Pancreas (tissue), 10 donors: ENCODE measurements around the gene CDK14. TPM values are rescaled to one million over a fixed set of nuclear protein-coding genes. Genes with fewer than 3 reads are reported as not detected.

Experiments
- ATAC-seq, 4 donors: fragments of 200-7000 bp; cut with Tn5 transposase; one replicate each; pipeline versions ENCODE4 v1.8.0 to v1.9.1; 2020; ENCODE audit warnings: mild to moderate bottlenecking in 4 of 4, moderate library complexity in 4 of 4
- DNase-seq, 6 donors: peaks; one replicate each; pipeline ENCODE4 v3.0.0-alpha.2; 2020
- FAIRE-seq: peaks from 2 replicates; lab custom pipeline; 2012; peaks lifted over from hg19 to GRCh38; lab: Jason Lieb, UNC
- H3K27ac ChIP-seq, 4 donors: fragments of 200-600 bp; sonication (generic); 1 replicate in 3 of 4; 2 replicates in 1 of 4; pipeline versions ENCODE4 v1.5.0 to v1.8.0; 2020
- H3K27me3 ChIP-seq, 4 donors: fragments of 200-600 bp; one replicate each; pipeline ENCODE4 v1.8.0; 2021
- H3K36me3 ChIP-seq, 3 donors: fragments of 200-600 bp; sonication (generic) in 1 of 3; one replicate each; pipeline versions ENCODE4 v1.5.0 to v1.8.0; 2020 to 2021
- H3K4me1 ChIP-seq, 3 donors: fragments of 200-600 bp; one replicate each; pipeline ENCODE4 v1.8.0; 2021
- H3K4me3 ChIP-seq, 4 donors: fragments of 200-600 bp; sonication (generic) in 2 of 4; one replicate each; pipeline versions ENCODE4 v1.5.0 to v1.8.0; 2020 to 2021
- H3K9me3 ChIP-seq, 4 donors: fragments of 200-600 bp; one replicate each; pipeline ENCODE4 v1.8.0; 2021
- CTCF ChIP-seq, 4 donors: fragments of 200-600 bp; sonication (generic) in 3 of 4; IDR thresholded peaks; one replicate each; pipeline versions ENCODE4 v1.5.0 to v1.8.0; 2021; ENCODE audit warnings: antibody characterized with exemption in 4 of 4
- WGBS, 2 donors: extraction: QIAGEN DNeasy Blood & Tissue Kit; methylation state at CpG; one replicate each; pipeline ENCODE4 v1.1.7; 2013; 5-methylcytosine and 5-hydroxymethylcytosine counted together
- intact Hi-C, 3 donors: fragments of 100-400 bp; cut with DNase I; formaldehyde crosslinking; loops; one replicate each; pipeline versions ENCODE4 v1.11.1 to v1.14.2; 2022
- polyA plus RNA-seq, 2 donors: library from polyadenylated mRNA; stranded (reverse); fragments of 200-250 nt; gene quantifications; one replicate each; pipeline ENCODE4 v1.2.3, GENCODE V29; 2013
- total RNA-seq, 6 donors: library from RNA; stranded (reverse); fragmentation: NEBNext Ultra II Directional in 4 of 6; extraction: Animal tissue kit (Norgen Biotek cat#: 25700) in 4 of 6; gene quantifications; one replicate each; pipeline versions ENCODE4 v1.2.1 to v1.2.4, GENCODE V29; 2021 to 2023
- donor health status: healthy with polysubstance abuse.
- donor health status: DM: no; HTN: no; CAD: no; lungs with moderate emphysema.
- donor health status: DM: no; HTN: no; CAD: no.
- donor health status: control.
- donor health status: control.
- donor health status: Bipolar disorder and iron deficiency.
- donor health status: DM: yes; HTN: yes; CAD: no.
- donor health status: DM: no; HTN: no; CAD: no.
- donor health status: DM: no; HTN: no; CAD: no.
- donor health status: DM: yes; HTN: yes; CAD: no.

The CDK14 gene
- total and polyA plus RNA-seq, 8 donors: 4.5 to 48.3 (median 24.7) TPM

DNA sequence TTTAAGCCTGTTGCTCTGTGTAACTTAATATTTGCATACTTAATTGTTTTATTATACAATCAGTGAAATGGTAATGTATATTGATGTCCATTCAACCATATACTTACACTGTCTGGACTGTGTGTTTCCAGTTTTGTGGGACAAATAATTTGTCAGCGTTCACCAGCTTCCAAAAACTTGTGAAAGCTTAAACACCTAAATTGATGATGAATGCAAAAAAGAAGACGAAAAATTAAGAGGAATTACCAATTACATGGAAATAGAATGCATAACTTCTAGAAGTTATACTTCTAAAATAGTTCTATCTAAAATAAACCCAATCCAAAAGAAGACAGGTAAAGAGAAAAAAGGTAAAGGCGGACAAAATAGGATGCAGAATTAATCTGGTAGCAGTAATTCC is 513.1 kb downstream of the CDK14 start:
- TF ChIP-seq CTCF (IDR thresholded peaks at IDR 0.05): no peak
- Histone ChIP-seq H3K27me3 (no peaks in the 10 kb centered on the region), H3K36me3 (peaks cover 0 to 6% (median 0%) of the 10 kb centered on the region in 3 donors), H3K27ac (no peak overlapping the region), H3K9me3 (no peaks in the 10 kb centered on the region), H3K4me3 (no peak overlapping the region), H3K4me1 (no peaks in the 10 kb centered on the region)
- no peak for FAIRE-seq
- intact Hi-C loops: no loop called here
- no peak for DNase-seq
- ATAC-seq: no peak
- WGBS, 2 donors: 98 to 99% methylated on average over 3 of the region's 3 CpGs

GRCh38 chr7:91112902-91113341 is 516.8 kb downstream of the CDK14 start:
- Histone ChIP-seq H3K27me3 (no peaks in the 10 kb centered on the region), H3K9me3 (no peaks in the 10 kb centered on the region), H3K4me3 (no peak overlapping the region), H3K27ac (no peak overlapping the region), H3K4me1 (no peaks in the 10 kb centered on the region), H3K36me3 (peaks cover 0 to 6% (median 0%) of the 10 kb centered on the region in 3 donors)
- DNase-seq (no peak), ATAC-seq (no peak), FAIRE-seq (no peak)
- intact Hi-C loops: no loop called here
- WGBS, 2 donors: 87 to 90% methylated on average over 2 of the region's 2 CpGs
- TF ChIP-seq CTCF (IDR thresholded peaks at IDR 0.05): no peak

DNA sequence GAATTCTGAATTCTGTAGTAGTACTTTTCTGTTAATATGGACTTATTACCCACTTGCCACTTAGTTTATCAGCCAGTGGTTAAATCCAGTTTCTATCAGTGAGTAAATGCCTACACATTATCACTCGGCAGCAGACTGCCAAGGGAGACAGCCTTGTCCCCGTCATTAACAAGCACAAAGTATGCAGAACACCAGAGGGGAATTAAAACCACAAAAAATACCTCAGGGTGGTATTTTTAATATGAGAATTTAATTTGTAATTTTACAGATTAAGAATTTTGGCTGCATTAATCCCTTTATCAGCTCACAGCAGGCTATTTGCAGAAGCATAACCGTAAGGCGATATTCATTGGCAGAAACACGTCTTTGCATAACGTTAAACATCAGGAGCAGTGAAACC is 518.1 kb downstream of the CDK14 start:
- FAIRE-seq (no peak), ATAC-seq (no peak), DNase-seq (no peak)
- Histone ChIP-seq H3K27me3 (no peaks in the 10 kb centered on the region), H3K4me1 (no peaks in the 10 kb centered on the region), H3K27ac (no peak overlapping the region), H3K36me3 (peaks cover 0 to 9% (median 6%) of the 10 kb centered on the region in 3 donors), H3K4me3 (no peak overlapping the region), H3K9me3 (no peaks in the 10 kb centered on the region)
- intact Hi-C loops: no loop called here
- TF ChIP-seq CTCF (IDR thresholded peaks at IDR 0.05): no peak
- 90% methylated on average over 6 of the region's 6 CpGs for WGBS, 2 donors

DNA sequence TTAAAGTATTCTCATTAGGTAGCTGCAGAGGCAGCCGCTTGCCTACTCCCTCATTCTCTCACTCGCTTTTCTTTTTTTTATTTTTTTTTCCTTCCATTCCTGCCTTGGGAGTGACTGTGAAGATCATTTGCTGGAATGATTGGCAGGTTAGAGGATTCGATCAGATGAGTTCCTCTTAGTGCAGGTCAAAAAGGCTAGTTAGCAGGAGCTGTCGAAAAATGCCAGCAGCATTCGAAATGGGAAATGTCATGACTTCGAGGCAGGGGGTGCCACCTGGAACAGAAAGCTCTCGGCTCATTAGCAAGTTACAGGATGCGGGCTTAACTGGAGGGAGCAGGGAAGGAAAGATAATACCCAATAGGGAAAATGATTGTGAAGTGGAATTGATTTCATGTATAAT is 530.6 kb downstream of the CDK14 start:
- intact Hi-C loops: no loop called here
- no peaks in the 10 kb centered on the region for H3K36me3 ChIP-seq
- H3K4me3 ChIP-seq: no peak overlapping the region
- FAIRE-seq (no peak), ATAC-seq (no peak), DNase-seq (no peak)
- no peak for TF ChIP-seq CTCF (IDR thresholded peaks at IDR 0.05)
- 82 to 85% methylated on average over 8 of the region's 8 CpGs for WGBS, 2 donors
- H3K27ac ChIP-seq: no peak overlapping the region
- H3K27me3 ChIP-seq: no peaks in the 10 kb centered on the region
- peaks cover 0 to 8% (median 0%) of the 10 kb centered on the region in 3 donors for H3K4me1 ChIP-seq
- H3K9me3 ChIP-seq: no peaks in the 10 kb centered on the region

DNA sequence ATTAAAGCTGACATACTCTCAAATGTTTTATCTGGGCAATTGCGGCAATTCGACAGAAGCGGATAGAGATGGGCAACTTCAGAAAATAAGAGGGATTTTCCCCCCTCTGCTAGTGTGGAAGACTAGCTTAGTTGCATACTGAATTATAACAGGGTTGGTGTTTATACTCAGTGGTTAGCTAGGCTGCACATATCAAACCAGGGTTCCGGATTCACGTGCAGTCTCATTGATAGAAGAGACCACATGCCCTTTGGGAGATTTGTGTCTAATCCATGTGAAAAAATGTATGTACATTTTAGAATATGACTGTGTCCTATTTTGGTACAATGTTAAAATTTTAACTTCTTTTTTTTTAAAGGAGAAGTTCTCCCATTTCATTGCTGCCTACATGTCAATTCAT is 531.2 kb downstream of the CDK14 start:
- intact Hi-C loops: no loop called here
- Histone ChIP-seq H3K27ac (no peak overlapping the region), H3K4me3 (no peak overlapping the region), H3K36me3 (no peaks in the 10 kb centered on the region), H3K27me3 (no peaks in the 10 kb centered on the region), H3K4me1 (peaks cover 0 to 8% (median 0%) of the 10 kb centered on the region in 3 donors), H3K9me3 (no peaks in the 10 kb centered on the region)
- no peak for TF ChIP-seq CTCF (IDR thresholded peaks at IDR 0.05)
- DNase-seq (no peak), FAIRE-seq (no peak), ATAC-seq (no peak)
- WGBS, 2 donors: 90 to 91% methylated on average over 5 of the region's 5 CpGs
